Globus pallidus (tissue), 1 donor: ENCODE results near the gene USP26.
"Not testable (repeated sequence)": the region's sequence is repeated elsewhere in the genome, so short reads cannot be mapped to it uniquely, and the experiment has no call there.

Experiments used
- DNase-seq: peaks from one replicate; pipeline ENCODE4 v3.0.0-alpha.2; 2015; ENCODE audit warnings: low spot score

Gene USP26, protein sequence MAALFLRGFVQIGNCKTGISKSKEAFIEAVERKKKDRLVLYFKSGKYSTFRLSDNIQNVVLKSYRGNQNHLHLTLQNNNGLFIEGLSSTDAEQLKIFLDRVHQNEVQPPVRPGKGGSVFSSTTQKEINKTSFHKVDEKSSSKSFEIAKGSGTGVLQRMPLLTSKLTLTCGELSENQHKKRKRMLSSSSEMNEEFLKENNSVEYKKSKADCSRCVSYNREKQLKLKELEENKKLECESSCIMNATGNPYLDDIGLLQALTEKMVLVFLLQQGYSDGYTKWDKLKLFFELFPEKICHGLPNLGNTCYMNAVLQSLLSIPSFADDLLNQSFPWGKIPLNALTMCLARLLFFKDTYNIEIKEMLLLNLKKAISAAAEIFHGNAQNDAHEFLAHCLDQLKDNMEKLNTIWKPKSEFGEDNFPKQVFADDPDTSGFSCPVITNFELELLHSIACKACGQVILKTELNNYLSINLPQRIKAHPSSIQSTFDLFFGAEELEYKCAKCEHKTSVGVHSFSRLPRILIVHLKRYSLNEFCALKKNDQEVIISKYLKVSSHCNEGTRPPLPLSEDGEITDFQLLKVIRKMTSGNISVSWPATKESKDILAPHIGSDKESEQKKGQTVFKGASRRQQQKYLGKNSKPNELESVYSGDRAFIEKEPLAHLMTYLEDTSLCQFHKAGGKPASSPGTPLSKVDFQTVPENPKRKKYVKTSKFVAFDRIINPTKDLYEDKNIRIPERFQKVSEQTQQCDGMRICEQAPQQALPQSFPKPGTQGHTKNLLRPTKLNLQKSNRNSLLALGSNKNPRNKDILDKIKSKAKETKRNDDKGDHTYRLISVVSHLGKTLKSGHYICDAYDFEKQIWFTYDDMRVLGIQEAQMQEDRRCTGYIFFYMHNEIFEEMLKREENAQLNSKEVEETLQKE

DNA sequence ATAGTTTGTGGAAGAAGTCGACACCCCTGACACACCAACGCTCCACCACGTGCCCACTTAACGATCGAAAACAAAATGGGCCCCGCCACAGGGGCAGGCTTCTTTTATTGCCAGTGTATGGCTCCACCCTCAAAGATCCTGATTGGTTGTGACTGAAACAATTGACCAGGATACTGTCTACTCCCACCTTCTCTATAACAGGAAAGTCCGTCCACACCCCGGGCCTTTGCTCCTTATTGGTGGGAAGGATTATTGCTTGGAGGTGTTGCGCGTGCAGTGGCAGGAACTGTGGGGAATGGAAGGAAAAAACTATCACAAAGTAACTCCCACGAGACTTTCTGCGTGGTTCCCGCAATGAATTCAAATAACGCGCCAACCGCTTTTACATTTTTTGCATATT lies at the start of gene USP26:
TSS of gene USP26 (minus strand) at position 79 of the 400 bp plus-strand sequence. CDS start 68,889 bp downstream, outside the sequence.
- DNase-seq = no peak

DNA sequence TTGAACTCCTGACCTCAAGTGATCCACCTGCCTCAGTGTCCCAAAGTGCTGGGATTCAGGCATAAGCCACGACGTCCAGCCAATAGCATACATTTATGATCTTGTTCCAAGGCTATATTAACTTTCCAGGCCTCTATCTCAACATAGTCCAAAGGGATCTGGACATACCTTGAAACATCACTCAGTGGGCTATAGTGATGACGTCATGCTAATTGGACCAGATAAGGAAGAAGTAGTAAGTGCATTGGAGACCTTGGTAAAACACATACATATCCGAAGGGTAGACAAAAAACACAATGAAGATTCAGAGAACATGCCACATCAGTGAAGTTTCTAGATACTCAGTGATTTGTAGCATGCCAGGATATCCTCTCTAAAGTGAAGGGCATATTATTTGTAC lies 37.4 kb upstream of the USP26 start:
- DNase-seq = no peak

DNA sequence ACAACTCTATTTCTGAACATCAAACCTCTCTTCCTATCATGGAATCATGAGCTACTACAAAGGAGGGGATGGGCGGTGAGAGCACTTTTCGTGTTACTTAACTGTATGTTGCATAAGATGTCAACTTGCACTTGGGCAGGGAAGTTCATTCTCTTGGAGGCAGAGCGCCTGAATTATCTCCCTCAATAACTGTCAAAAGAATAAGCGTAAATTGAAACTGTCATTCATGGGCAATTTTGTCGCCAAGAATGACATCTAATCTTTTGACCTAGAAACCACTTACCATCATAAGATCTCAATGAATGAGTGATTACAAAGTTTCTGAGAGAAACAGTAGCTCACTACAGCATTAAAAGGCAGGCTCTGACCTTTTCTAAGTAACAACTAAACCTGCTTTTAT lies 23.5 kb upstream of the USP26 start:
- no peak for DNase-seq

DNA sequence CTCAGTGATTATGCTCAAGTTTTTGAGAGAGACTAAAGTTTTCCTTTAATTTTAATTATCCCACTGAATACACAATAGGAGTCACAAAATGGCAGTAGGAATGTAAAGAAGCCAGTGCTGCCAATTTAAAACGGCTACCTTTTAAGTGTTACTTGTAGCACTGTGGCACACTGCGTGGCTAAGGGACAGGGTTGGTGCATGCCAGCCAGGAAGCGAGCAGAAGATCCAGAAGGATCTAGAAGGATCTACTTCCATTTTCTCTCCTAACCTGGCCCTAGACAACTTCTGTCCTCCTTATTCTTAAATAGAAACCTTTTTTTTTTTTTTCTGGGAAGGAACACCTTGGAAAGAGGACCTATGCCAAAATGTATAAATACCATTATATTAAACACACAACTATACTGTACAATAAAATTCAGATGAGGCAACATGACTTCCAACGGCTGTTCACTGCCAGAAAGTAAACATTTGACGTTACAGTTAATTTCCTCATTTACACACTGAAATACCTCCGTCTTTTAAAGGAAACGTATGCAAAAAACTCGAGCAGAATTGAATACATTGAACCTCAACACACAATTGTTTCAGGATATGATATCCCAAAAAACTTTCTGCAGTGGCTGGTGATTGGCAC lies 2.7 kb downstream of the USP26 start:
- no peak for DNase-seq

DNA sequence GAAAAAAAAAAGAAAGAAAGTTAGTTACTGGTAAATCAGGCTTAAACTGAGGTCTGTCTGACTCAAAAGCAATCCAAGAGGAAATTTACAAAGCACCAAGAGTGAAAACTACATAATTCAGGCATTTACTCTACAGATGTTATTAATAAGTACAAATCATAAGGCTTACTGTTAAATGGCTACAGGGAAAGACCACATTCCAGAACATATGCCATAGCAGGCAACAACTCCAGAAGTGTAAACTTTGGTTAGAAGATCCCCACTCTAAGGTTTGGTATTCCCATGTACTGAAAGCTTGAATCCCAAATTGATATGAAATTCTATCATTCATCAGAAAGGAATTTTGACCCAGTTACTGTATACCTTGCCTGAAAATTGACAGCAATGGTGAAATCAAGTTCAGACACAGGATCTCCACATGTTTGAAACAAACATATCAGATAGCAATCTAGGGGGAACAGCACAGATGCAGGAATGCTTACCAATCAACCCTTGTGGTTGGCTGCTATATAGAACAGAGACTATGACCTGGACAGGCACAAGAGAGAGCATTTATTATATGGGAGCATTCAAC lies 6.6 kb downstream of the USP26 start:
- no peak for DNase-seq

DNA sequence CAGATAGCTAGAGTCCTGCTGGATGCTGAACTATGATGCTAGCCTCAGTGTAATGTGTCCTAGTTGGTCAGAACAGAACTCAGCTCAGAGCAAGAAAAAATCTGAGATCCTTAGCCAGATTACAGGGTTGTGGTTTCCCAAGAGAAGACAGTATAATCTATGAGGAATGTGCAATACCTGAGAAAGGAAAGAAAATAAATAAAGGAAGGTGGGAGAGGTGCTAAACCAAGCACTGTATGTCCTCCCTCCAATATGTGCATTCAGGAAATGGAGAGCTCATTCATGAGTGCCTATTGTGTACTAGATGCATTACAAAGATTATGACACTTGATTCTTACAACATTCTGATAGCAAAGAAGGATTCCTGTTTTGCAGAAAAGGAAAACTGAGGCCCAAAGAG lies 7.5 kb downstream of the USP26 start:
- DNase-seq = no peak

DNA sequence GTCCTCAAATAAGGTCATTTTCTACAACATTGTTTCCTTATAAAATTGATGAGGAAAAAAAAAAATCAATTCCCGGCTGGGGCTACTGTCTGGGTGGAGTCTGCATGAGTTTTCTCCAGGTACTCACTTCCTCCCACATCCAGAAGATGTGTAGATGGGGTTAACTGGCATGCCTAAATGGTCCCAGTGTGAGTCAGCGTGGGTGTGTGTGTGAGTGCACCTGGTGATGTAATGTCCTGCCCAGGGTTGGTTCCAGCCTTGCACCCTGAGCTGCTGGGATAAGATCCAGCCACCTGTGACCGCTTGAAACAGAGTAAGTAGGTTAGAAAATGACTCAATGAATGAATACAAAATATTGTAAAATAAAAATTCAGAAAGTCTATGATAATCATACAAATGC lies 11.1 kb downstream of the USP26 start:
- DNase-seq = no peak

DNA sequence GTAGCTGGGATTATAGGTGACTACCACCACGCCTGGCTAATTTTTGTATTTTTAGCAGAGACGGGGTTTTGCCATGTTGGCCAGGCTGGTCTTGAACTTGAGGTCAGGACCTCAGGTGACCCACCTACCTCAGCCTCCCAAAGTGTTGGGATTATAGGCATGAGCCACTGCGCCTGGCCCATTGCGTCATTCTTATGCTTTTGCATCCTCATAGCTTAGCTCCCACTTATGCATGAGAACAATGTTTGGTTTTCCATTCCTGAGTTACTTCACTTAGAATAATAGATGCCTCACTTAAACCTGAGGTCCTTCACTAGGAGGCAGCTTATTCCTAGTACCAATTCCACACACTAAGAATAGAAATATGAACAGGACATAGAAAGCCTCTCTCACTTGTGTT lies 11.9 kb downstream of the USP26 start:
- not testable (repeated sequence) for DNase-seq

DNA sequence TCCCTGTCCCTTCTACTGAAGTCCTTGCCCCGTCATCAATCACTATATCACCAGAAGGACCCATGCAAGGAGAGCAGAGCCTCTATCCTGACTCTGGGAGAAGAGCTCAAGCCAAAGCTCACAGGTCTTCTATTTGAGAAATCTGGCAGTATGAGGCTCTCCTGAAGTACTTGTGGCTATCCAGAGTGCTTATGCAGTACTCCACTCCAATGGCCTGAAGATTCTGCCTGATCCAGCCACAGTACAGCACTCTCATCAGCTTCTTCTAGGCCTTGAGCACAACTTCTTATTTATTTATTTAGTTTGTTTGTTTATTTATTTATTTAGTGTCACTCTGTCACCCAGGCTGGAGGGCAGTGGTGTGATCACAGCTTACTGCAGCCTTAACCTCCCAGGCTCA lies 13.0 kb downstream of the USP26 start:
- DNase-seq = no peak

DNA sequence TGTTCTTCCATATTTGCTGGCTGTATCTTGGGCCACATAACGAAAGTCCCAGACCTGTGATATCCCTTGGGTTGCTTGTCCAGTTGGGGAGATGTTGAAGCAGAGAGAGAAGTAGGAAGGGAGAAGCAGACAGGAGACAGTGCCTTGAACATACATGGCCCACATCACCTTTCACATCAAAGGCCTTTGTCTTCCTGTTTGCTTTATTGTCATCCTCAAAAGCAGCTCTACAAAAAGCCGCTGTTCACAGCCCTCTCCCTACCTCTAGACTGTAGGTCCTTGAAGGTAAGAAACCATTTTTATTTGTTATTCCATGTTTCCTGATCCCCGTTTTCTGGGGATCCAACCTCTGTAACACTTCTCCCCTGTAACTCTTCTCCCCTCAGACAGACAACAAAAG lies 14.9 kb downstream of the USP26 start:
- no peak for DNase-seq

DNA sequence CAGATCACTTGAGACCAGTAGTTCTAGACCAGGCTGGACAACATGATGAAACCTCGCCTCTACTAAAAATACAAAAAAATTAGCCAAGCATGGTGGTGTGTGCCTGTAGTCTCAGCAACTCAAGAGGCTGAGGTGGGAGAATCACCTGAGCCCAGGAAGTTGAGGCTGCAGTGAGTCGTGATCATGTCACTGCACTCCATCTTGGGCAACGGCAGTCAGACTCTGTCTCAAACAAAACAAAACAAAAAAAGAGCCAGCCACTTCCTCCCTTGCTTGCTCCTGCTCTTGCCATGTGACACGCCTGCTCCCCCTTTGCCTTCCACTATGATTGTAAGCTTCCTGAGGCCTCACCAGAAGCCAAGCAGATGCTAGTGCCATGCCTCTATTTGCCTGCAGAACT lies 19.1 kb downstream of the USP26 start:
- not testable (repeated sequence) for DNase-seq

DNA sequence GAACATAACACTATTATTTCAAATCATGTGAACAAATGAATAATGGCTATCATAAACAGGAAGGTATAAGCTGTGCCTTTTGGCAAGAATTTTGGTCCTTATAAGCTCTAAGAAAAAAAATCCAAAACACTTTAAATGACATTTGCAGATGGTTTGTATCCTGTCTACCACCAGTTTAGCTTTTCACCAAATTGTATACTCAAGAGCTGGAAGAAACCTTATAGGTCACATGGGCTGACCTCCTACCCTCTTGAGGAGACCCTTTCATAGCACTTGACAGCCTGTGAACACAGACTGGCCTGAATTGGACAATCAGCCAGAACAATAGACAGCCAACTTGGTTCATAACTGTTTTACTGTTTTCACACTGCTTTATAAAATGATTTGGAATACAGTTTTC lies 24.3 kb downstream of the USP26 start:
- no peak for DNase-seq

DNA sequence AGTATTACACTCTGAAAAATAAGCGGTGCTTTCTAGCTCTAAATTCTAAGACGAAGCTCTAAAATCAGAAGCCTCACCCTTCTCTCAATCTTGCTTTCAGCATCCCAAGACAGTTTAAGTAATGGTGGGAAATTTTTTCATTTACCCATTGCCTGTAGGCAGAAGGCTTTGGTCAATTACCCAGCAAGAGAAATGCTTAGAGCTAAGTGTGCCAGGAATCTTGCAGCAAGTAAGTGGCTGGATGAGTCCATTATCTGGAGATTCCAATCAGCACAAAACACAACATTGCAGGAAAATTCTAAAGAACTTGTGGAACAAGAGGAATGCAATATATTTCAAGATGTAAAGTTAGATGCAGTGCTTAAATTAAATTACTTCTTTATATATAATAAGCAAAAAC lies 28.4 kb downstream of the USP26 start:
- DNase-seq = no peak

DNA sequence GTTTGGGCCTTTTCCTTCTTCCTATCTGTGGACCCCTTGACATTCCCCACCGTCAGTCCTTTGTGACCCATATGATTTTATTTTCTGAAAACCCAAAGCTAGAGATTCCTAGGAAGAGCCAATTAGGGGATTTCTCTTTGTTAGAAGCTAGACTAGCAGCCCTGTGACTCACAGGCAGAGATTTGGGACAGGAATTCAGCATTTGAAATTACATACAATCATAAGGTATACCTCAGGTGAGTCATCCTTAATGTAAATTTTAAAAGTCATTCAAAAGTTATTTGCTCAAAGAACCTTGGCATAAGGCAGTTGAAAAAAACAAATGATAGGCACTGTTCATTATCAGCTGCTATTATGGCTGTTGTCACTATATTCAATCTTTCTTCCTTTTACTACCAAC lies 40.6 kb downstream of the USP26 start:
- no peak for DNase-seq

DNA sequence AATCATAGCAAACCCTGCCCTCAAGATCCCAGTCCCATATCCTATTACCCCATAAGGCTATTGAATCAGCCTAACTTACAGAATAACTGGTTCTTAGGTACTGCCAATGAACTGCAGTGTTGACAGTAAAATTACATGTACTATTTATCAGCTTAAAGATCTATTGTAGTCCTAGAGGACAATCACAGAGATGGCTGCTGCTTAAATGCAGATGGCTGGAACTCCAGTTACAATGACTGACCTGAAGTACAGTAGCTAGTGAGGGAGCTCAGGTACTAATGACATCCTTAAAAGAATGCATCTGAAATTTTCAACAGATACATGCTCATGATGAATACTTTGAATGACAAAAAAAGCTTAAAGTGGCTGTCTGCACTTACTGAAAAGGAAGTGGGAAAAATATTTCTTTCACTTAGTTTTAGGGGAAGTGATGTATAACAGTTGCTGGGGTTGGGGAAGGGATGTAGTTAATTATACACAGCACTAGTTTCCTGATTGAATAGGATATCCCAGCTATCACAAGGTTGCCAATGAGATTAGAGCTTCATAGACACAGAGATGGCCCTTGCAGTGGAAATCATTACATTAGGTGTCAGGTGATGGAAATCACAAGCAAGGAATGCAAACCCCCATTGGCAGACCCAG lies 42.0 kb downstream of the USP26 start:
- no peak for DNase-seq

DNA sequence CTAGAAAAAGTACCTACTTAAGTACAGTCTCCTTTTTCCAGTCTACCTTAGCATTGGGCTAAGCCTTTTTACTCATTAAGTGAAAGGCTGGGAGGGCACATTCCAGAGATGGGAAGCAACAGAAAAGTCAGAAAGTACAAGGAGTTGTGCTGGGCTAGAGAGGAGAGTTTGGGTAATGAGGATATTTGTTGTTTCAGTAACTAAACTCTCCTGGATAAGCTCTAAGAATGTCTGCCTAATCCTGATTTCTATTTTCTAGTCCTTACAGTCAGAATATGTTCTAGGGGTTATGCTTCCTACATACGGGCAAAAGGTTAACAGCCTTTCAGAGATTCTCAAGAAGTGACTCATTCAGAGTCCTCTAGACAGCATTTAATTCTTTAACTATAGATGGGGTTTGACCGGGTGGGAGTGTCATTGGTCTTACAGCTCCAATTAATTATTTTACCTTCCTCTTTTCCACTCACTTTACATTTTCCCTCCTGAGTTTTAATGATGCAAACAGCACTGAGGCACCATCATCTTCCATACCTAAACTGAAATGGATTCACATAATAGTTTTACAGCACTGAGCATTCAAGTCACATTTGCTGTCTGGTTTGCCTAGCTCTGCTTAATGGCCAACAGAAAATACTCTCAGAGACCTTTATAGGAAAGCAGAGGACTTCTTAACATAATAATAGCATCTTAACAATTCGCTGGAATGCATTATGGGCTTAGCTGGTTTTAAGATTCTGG lies 42.9 kb downstream of the USP26 start:
- no peak for DNase-seq

DNA sequence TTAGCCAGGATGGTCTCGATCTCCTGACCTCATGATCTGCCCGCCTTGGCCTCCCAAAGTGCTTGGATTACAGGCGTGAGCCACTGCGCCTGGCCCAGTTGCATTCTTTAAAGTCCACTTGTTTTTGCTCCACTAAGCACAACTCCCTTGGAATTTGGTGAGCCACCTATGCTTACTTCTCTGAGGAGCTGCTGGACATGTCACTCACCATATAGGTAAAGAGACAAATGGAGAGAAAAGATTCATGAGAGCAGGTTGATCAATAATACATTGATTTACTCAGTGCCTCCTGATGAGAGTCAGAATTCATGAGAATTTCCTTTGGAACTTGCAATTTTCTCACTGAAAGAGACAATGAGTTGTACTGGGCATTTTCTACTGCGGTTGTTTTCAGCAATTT lies 48.2 kb downstream of the USP26 start:
- no peak for DNase-seq

DNA sequence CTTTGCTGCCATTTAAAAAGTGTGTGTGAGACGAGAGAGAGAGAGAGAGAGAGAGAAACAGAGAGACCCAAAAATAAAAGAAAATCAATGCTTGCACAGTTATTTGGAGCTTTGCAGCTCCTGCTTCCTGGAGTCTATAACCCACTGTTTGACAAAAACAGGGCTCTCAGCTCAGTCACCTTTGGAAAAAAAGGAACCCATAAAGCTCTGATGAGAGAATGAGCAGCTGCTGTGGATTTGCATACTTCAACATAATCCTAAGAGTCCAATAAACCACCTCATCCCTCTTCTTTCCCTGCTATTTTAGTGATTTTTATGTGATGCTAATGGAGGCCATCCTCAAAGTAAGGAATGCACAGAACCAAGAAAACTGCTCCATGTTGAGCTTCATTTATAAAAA lies 50.3 kb downstream of the USP26 start:
- no peak for DNase-seq

DNA sequence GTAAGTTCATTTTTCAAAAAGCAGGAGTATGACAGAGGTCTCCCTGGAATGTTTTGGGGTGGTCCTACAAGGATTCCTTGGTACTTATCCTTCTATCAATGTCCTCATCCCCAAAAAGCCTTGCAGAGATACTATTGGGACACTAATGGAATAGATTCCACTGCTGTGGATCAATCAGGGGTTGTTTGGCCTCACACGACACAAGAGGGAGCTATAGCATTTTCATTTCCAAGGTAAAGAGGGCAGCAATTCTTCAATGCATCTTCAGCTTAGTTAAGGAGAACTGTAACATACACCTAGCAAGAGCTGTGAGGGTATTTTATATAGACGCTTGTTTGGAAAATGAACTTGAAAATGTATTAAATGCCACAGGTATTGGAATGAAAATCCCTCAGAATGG lies 50.9 kb downstream of the USP26 start:
- no peak for DNase-seq

DNA sequence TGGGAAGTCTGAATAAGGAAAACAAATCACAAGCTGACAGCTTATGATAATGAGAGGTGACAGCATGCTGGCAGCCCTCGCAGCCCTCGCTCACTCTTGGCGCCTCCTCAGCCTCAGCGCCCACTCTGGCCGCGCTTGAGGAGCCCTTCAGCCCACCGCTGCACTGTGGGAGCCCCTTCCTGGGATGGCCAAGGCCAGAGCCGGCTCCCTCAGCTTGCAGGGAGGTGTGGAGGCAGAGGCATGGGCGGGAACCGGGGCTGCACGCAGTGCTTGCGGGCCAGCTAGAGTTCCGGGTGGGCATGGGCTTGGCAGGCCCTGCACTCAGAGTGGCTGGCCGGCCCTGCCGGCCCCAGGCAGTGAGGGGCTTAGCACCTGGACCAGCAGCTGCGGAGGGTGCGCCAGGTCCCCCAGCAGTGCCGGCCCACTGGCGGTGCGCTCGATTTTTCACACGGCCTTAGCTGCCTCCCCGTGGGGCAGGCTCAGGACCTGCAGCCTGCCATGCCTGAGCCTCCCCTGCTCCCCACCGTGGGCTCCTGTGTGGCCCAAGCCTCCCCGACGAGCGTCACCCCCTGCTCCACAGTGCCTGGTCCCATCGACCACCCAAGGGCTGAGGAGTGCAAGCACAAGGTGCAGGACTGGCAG lies 52.6 kb downstream of the USP26 start:
- not testable (repeated sequence) for DNase-seq

DNA sequence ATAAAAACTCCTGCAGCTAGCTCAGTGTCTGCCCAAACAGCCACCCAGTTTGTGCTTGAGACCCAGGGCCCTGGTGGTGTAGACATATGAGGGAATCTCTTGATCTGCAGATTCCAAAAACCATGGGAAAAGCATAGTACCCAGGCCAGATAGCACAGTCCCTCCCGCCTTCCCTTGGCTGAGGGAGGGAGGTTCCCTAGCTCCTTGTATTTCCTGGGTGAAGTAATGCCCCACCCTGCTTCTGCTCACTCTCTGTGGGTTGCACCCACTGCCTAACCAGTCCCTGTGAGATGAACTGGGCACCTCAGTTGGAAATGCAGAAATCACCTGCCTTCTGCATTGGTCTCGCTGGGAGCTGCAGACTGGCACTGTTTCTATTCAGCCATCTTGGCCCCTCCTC lies 54.6 kb downstream of the USP26 start:
- no peak for DNase-seq
